GM21367 (cell line): ENCODE measurements around the gene DIP2C.
"Not testable (repeated sequence)": the region's sequence is repeated elsewhere in the genome, so short reads cannot be mapped to it uniquely, and the experiment has no call there.

Source experiments
- ATAC-seq: cut with Tn5 transposase; IDR thresholded peaks from one replicate; pipeline ENCODE4 v1.9.1; 2021; ENCODE audit not compliant: unreplicated experiment

Gene DIP2C

GRCh38 chr10:343231-344220, 345.9 kb downstream of the DIP2C start:
- no peak for ATAC-seq

DNA sequence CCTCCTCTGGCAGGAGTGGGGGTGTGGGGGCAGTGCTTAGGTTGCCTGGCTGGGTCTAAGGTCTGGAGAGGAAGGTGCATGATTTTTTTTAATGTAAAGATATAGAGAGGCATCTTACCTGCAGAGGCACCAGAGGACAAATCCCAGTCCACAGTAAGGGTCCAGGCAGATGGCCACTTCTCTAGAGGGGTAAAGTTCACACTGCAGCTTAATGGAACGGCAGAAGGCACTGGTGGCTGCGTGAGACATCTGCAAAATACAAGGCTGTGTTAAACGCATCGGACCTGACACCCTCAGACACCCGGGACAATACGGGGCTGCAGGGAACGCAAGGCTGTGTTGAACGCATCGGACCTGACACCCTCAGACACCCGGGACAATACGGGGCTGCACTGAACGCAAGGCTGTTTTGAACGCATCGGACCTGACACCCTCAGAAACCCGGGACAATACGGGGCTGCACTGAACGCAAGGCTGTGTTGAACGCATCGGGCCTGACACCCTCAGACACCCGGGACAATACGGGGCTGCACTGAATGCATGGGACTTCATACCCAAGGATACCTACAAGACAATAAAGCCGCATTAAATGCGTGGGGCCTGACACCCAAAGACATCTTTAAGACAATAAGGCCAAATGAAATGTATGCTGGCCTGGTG, 348.3 kb downstream of the DIP2C start:
- ATAC-seq: no peak

GRCh38 chr10:340646-341045, 348.8 kb downstream of the DIP2C start:
- ATAC-seq: no peak

GRCh38 chr10:339038-339391, 350.5 kb downstream of the DIP2C start:
- ATAC-seq: no peak

GRCh38 chr10:338171-339037, 351.1 kb downstream of the DIP2C start:
- no peak for ATAC-seq

DNA sequence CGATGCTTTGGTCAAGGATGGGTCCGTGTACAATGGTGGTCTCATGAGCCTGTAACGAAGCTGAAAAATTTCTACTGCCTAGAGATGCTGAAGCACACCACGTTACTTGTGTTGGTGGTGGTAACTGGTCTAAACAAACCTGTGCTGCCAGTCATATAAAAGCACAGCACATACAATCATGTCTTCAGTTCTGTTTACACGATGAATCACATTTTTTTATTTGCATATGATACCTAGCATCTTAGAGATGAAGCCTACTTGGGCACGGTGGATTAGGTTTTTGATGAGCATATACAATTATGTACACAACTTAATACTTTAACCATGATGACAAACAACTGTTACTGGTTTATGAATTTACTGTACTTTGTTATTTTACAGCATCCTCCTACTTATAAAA, 353.2 kb downstream of the DIP2C start:
- ATAC-seq: no peak

GRCh38 chr10:335151-335800, 354.2 kb downstream of the DIP2C start:
- ATAC-seq: no peak

DNA sequence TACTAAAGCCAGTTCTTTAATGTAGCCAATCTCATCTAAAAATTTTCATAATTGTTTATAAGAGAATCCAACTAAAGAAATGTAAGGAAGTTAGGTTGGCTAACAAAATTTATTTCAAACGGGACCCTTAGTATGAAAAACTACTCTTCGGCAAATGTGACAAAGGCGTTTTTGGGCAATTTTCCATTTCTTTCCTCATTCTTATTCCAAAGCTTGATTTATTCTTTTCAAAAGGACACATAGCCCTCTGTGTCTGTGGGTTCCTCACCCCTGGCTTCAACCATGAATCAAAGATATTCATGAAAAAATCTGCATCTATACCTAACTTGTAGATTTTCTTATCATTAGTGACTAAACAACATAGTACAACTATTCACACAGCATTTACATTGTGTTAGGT, 358.3 kb downstream of the DIP2C start:
- ATAC-seq: no peak

DNA sequence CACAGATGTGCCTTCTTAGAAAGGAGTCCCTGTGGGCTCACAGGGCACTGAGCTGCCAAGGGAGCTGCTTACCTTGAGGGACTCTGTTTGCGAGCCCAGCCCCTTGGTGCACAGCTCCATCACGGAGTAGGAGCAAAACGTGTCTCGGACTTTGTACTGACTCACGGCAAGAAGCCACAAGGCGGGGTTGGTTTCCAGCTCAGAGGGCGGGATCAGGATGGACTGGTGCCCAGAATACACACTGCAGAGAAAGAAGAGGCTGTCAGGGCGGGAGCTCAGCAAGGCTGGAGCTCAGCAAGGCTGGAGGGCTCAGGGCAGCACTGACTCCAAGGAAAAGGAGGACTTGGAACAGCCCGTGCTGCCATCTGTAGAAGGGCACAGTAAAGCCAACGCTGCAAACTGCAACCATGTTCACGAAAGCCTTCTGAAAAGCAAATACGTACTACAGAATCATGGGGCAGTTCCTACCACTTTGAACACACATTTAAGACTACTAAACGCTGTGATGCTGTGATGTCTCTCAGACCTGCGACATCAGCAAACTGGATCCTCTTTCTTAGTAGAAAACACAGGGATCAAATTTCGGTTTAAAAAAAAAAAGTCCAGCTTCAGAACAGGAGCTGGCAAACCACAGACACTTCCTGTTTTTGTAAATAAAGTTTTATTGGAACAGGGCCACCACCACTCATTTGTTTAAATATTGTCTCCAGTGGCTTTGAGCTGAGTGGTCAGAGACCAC, 359.9 kb downstream of the DIP2C start:
- ATAC-seq: no peak

- no peak for ATAC-seq
These were observed 361.3 kb downstream of the DIP2C start for GRCh38 chr10:327889-328852.

- ATAC-seq: no peak
These were observed 362.4 kb downstream of the DIP2C start for GRCh38 chr10:326894-327635.

DNA sequence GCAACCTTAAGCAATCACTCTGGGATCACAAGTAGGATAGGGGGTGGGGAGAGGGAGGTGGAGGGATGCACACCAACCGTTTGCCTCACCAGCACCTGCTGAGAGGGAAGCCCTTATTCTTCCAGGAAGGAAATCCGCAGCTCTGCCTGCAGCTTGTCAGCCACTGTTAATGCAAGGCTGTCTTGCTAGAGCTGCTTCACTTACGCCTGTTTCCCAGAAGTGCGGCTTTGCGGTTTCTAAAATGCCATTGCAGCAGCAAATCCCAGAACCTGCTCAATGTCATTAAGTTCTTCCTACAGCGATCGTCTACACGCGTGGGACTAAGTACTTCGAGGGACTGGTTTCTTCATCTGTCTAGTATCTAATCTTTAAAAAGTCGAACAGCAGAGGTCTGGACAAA, 363.1 kb downstream of the DIP2C start:
- no peak for ATAC-seq

DNA sequence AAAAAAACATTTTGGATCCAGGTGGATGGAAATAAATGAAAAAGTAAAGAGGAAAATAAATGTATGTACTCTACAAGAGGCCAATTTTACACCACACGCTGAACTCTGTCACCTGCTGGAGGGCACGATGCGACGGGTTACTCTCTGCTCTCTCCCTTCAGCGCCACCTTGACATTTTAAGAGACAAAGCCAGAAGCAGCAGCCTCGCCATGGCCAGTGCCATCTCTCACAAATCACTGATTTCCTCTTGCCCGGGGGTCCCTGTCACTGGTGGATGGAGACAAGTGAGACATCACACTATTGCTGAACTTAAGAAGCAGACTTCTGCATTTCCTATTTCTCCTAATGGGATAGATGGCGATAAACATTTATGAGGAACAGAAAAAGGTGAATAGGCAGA, 364.2 kb downstream of the DIP2C start:
- ATAC-seq: no peak

DNA sequence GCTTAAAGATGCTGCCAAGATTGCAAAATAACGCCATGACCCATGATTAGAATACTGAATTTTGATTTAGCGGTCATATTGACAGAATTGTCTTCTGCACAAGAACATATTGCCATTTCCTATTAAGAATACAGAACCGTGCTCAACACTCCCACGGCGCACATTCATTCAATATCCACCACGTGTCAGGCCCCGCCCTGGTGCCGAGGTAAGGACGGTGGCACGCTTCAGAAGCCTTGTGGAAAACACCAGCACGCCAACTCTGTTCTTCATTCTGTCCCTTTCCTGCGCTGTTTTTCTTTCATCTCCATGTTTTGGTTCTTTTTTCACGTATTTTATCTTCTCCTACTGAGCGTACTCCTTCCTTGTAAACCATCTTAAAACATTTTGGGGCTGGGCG, 364.9 kb downstream of the DIP2C start:
- no peak for ATAC-seq

- peak; percentile 90 for ATAC-seq
These were observed 365.7 kb downstream of the DIP2C start for GRCh38 chr10:323651-324293.

GRCh38 chr10:323046-323445, 366.4 kb downstream of the DIP2C start:
- ATAC-seq: not testable (repeated sequence)

DNA sequence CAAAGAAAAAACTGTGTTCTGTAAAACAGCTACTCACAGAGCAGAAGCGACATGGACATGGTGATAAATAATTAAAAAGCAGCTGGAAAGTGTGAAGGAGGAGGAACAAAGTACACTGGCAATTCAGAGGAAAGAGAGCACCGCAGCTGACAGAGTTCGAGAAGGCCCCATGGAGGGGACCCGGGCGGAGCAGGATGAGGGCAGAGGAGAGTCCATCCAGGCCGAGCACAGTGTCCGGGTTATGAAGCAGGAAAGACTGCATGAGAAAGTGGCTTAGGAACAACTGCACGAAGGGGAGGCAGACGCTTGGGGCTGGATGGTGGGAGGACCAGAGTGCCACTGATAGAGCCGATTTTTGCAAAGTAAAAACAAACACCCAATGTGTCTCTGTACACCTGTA, 368.7 kb downstream of the DIP2C start:
- no peak for ATAC-seq

DNA sequence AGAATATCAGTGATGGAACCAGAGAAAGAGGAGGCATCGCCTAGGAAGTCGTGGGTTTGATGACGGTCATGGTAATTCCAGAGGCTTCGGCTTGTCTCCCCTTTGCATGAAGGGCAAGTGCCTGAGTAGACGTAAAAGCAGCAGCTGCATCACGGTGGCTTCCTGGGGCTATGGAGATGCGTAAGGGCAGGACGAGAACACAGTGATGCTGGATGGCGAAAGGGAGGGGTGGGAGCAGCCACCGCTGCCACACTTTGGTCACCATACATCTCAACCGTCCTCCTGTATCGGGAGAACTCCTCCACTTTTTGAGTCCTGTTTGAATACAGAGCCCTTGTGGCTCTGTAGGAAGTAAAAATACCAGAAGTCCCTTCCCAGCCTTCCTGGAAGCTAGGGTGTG, 371.5 kb downstream of the DIP2C start:
- no peak for ATAC-seq
